Panc1 (cell line): ENCODE data around the gene B4GALNT2. TPM values are rescaled to one million over a fixed set of nuclear protein-coding genes. Genes with fewer than 3 reads are reported as not detected.
A peak's percentile ranks its signal among the peaks of the same experiment; 100 is the strongest.

Experiments
- ATAC-seq: fragments of 200-7000 bp; cut with Tn5 transposase; 2 replicates; pipeline ENCODE4 v1.9.1; 2020; ENCODE audit warnings: mild to moderate bottlenecking, moderate library complexity
- BruUV-seq: library from RNA; stranded (reverse); fragments of 400-500 nt; replicated peaks from 2 replicates; lab custom pipeline; 2021; lab: Mats Ljungman, UMichigan
- CTCF ChIA-PET: fragments of 300-600 bp; sonication (Branson Sonifier 250); formaldehyde crosslinking; loops from one replicate; lab custom pipeline; 2022; ENCODE audit warnings: antibody characterized with exemption; lab: Charles Lee
- POLR2A ChIA-PET: fragments of 300-600 bp; sonication (Branson Sonifier 250); formaldehyde crosslinking; loops from one replicate; lab custom pipeline; 2022; ENCODE audit warnings: antibody characterized with exemption; lab: Charles Lee
- DNase-seq: peaks from one replicate; pipeline ENCODE4 v3.0.0-alpha.2; 2010; ENCODE audit warnings: low read depth, low spot score
- H3K27ac ChIP-seq: 2 replicates; pipeline ENCODE4 v1.5.1; 2011; ENCODE audit warnings: mild to moderate bottlenecking, low read length, inconsistent platforms
- H3K27me3 ChIP-seq: fragments of 200-500 bp; sonication (Bioruptor generic); 2 replicates; pipeline ENCODE4 v1.6.0; 2014; ENCODE audit warnings: low read length, inconsistent platforms; ENCODE audit not compliant: control insufficient read depth, insufficient read depth
- H3K36me3 ChIP-seq: fragments of 200-500 bp; sonication (Bioruptor generic); 2 replicates; pipeline ENCODE4 v1.5.1; 2014; ENCODE audit warnings: inconsistent platforms, mild to moderate bottlenecking, low read length, moderate library complexity; ENCODE audit not compliant: control insufficient read depth, insufficient read depth
- H3K4me1 ChIP-seq: 2 replicates; pipeline ENCODE4 v1.5.1; 2011; ENCODE audit warnings: inconsistent platforms, mild to moderate bottlenecking, low read length, moderate library complexity; ENCODE audit not compliant: control insufficient read depth, insufficient read depth
- H3K4me3 ChIP-seq, 2 experiments: 2 replicates each; pipeline ENCODE4 v1.5.1; 2011 to 2012; ENCODE audit warnings: low read depth in 2 of 2, low read length in 2 of 2, mild to moderate bottlenecking in 2 of 2, inconsistent platforms in 1 of 2, moderate library complexity in 1 of 2
- H3K9me3 ChIP-seq: fragments of 200-500 bp; sonication (Bioruptor generic); 2 replicates; pipeline ENCODE4 v1.5.1; 2014; ENCODE audit warnings: low read depth, mild to moderate bottlenecking, inconsistent platforms, low read length, moderate library complexity; ENCODE audit not compliant: control insufficient read depth, insufficient read depth
- POLR2AphosphoS5 ChIP-seq: IDR thresholded peaks from 2 replicates; pipeline ENCODE4 v1.6.1; 2012; ENCODE audit warnings: mild to moderate bottlenecking, low read depth, low read length, moderate library complexity
- SIN3A ChIP-seq: IDR thresholded peaks from 2 replicates; pipeline ENCODE4 v1.6.1; 2012; ENCODE audit warnings: low read depth, mild to moderate bottlenecking, low read length, moderate library complexity, borderline replicate concordance; ENCODE audit not compliant: insufficient read depth
- TCF7L2 ChIP-seq: IDR thresholded peaks from 2 replicates; pipeline ENCODE4 v1.6.1; 2011; ENCODE audit warnings: mild to moderate bottlenecking, low read depth, low read length, inconsistent platforms
- in situ Hi-C: cut with HindIII; loops from 2 replicates; pipeline ENCODE4 v1.10.0; 2016; ENCODE audit warnings: low sequenced_read_pairs, low pct_unique_long_range_greater_than_20kb
- intact Hi-C: fragments of 100-400 bp; cut with micrococcal nuclease; formaldehyde crosslinking; loops from one replicate; pipeline ENCODE4 v1.10.0; 2022; ENCODE audit not compliant: unreplicated experiment
- total RNA-seq: library from RNA; stranded (reverse); gene quantifications from one replicate; pipeline ENCODE4 v1.2.1, GENCODE V29; 2021; ENCODE audit not compliant: unreplicated experiment
- TF ChIP-seq, protein P1 (sequence below), 2 experiments: IDR thresholded peaks; 2 replicates each; pipeline ENCODE4 v1.6.1; 2011 to 2012; ENCODE audit warnings: low read depth in 2 of 2, control low read depth in 1 of 2, low read length in 1 of 2, mild to moderate bottlenecking in 1 of 2, moderate library complexity in 1 of 2; ENCODE audit not compliant: insufficient read depth in 1 of 2
- TF ChIP-seq, protein P2 (sequence below): fragments of 450-650 bp; IDR thresholded peaks from 2 replicates; pipeline ENCODE4 v1.5.1; 2017; ENCODE audit warnings: mild to moderate bottlenecking

Gene B4GALNT2
- total RNA-seq, 1 experiment from 2014 or later = not detected

GRCh38 chr17:49191409-49191916, 58.9 kb downstream of the B4GALNT2 start:
- H3K36me3 ChIP-seq = no peaks in the 10 kb centered on the region
- intact Hi-C loops (no loop called here), in situ Hi-C loops (no loop called here)
- H3K9me3 ChIP-seq = no peaks in the 10 kb centered on the region
- CTCF ChIA-PET = interaction anchor here (0.5 to 0.7 kb wide), 3 partner anchors 33 to 370 kb away, joined by 3 to 4 read pairs (median 4); no protein-coding TSS in a partner anchor
- peaks cover 14% of the 10 kb centered on the region for H3K4me1 ChIP-seq
- H3K27me3 ChIP-seq = no peaks in the 10 kb centered on the region
- ATAC-seq = no peak
- TF ChIP-seq, protein P1, sequence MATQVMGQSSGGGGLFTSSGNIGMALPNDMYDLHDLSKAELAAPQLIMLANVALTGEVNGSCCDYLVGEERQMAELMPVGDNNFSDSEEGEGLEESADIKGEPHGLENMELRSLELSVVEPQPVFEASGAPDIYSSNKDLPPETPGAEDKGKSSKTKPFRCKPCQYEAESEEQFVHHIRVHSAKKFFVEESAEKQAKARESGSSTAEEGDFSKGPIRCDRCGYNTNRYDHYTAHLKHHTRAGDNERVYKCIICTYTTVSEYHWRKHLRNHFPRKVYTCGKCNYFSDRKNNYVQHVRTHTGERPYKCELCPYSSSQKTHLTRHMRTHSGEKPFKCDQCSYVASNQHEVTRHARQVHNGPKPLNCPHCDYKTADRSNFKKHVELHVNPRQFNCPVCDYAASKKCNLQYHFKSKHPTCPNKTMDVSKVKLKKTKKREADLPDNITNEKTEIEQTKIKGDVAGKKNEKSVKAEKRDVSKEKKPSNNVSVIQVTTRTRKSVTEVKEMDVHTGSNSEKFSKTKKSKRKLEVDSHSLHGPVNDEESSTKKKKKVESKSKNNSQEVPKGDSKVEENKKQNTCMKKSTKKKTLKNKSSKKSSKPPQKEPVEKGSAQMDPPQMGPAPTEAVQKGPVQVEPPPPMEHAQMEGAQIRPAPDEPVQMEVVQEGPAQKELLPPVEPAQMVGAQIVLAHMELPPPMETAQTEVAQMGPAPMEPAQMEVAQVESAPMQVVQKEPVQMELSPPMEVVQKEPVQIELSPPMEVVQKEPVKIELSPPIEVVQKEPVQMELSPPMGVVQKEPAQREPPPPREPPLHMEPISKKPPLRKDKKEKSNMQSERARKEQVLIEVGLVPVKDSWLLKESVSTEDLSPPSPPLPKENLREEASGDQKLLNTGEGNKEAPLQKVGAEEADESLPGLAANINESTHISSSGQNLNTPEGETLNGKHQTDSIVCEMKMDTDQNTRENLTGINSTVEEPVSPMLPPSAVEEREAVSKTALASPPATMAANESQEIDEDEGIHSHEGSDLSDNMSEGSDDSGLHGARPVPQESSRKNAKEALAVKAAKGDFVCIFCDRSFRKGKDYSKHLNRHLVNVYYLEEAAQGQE (IDR thresholded peaks at IDR 0.05; ENCODE audit: insufficient read depth in 1 of 2, low read depth in 2 of 2, low read length in 1 of 2) = 0 out of 4 replicates have a peak, but pooled peaks of 1 of the 2 experiments have one; percentile 17
- no peak for TF ChIP-seq TCF7L2
- no peak for TF ChIP-seq POLR2AphosphoS5
- DNase-seq = no peak
- H3K27ac ChIP-seq = peak overlapping the region; percentile 97
- no TSS peak for BruUV-seq
- H3K4me3 ChIP-seq = peak overlapping the region; percentile 69 to 82
- POLR2A ChIA-PET = interaction anchor here (0.5 to 1.1 kb wide), 2 partner anchors 11 to 38 kb away, joined by 13 read pairs; no protein-coding TSS in a partner anchor

- H3K4me1 ChIP-seq = peaks cover 14% of the 10 kb centered on the region
- CTCF ChIA-PET = interaction anchor here (0.5 to 0.7 kb wide), 4 partner anchors 29 to 369 kb away, joined by 3 to 4 read pairs (median 4); no protein-coding TSS in a partner anchor
- TF ChIP-seq, protein P2, sequence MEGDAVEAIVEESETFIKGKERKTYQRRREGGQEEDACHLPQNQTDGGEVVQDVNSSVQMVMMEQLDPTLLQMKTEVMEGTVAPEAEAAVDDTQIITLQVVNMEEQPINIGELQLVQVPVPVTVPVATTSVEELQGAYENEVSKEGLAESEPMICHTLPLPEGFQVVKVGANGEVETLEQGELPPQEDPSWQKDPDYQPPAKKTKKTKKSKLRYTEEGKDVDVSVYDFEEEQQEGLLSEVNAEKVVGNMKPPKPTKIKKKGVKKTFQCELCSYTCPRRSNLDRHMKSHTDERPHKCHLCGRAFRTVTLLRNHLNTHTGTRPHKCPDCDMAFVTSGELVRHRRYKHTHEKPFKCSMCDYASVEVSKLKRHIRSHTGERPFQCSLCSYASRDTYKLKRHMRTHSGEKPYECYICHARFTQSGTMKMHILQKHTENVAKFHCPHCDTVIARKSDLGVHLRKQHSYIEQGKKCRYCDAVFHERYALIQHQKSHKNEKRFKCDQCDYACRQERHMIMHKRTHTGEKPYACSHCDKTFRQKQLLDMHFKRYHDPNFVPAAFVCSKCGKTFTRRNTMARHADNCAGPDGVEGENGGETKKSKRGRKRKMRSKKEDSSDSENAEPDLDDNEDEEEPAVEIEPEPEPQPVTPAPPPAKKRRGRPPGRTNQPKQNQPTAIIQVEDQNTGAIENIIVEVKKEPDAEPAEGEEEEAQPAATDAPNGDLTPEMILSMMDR = no peak; the same call in 1 of the 2 replicates
- peak; percentile 96 for TF ChIP-seq TCF7L2
- TF ChIP-seq POLR2AphosphoS5 = peak; percentile 37
- TF ChIP-seq, protein P1 (IDR thresholded peaks at IDR 0.05; ENCODE audit: insufficient read depth in 1 of 2, low read depth in 2 of 2, low read length in 1 of 2) = 0 out of 4 replicates have a peak, but pooled peaks of 1 of the 2 experiments have one; percentile 50
- peak; percentile 91; the same call in 1 of the 2 replicates for TF ChIP-seq SIN3A
- intact Hi-C loops (no loop called here), in situ Hi-C loops (no loop called here)
- DNase-seq (peak; percentile 90), ATAC-seq (peak; percentile 87)
- POLR2A ChIA-PET = interaction anchor here (0.5 to 1.1 kb wide), 2 partner anchors 11 to 38 kb away, joined by 13 read pairs; no protein-coding TSS in a partner anchor
- H3K9me3 ChIP-seq = no peaks in the 10 kb centered on the region
- peak overlapping the region; percentile 69 to 82 for H3K4me3 ChIP-seq
- H3K36me3 ChIP-seq = no peaks in the 10 kb centered on the region
- H3K27ac ChIP-seq = peak overlapping the region; percentile 97
- no peaks in the 10 kb centered on the region for H3K27me3 ChIP-seq
- no TSS peak for BruUV-seq
Observed at GRCh38 chr17:49191917-49192741, 59.6 kb downstream of the B4GALNT2 start.
